SU-DHL-6 (cell line): ENCODE data around the gene TDRD10.

Source experiments
- H2AFZ ChIP-seq: fragments of 200-600 bp; sonication (generic); 2 replicates; pipeline ENCODE4 v1.6.1; 2014; ENCODE audit warnings: low read depth, mild to moderate bottlenecking, moderate library complexity, mixed read lengths, antibody characterized with exemption, low read length; ENCODE audit not compliant: severe bottlenecking
- H3F3A ChIP-seq: fragments of 200-600 bp; shearing (Covaris generic); 2 replicates; pipeline ENCODE4 v1.6.0; 2016; ENCODE audit warnings: antibody characterized with exemption, mild to moderate bottlenecking; ENCODE audit not compliant: insufficient read depth
- H3K27ac ChIP-seq: fragments of 200-600 bp; sonication (generic); 2 replicates; pipeline ENCODE4 v1.5.1; 2016; ENCODE audit warnings: low read depth, mild to moderate bottlenecking, low read length, moderate library complexity, mixed read lengths
- H3K27me3 ChIP-seq: fragments of 200-600 bp; sonication (generic), shearing (Covaris generic); 2 replicates; pipeline ENCODE4 v1.6.0; 2014; ENCODE audit warnings: mild to moderate bottlenecking, low read length
- H3K36me3 ChIP-seq: fragments of 200-600 bp; sonication (generic); 2 replicates; pipeline ENCODE4 v1.6.1; 2014; ENCODE audit warnings: mild to moderate bottlenecking, low read length, mixed read lengths
- H3K4me2 ChIP-seq: fragments of 300-600, 200-600 bp; shearing (Covaris generic), sonication (generic); 2 replicates; pipeline ENCODE4 v1.6.0; 2014; ENCODE audit warnings: low read length, low read depth, mild to moderate bottlenecking; ENCODE audit not compliant: poor library complexity, severe bottlenecking
- H3K4me3 ChIP-seq: fragments of 200-600 bp; sonication (generic); 2 replicates; pipeline ENCODE4 v1.5.1; 2014; ENCODE audit warnings: antibody characterized with exemption, low read length, mild to moderate bottlenecking, mixed read lengths; ENCODE audit not compliant: insufficient read depth, poor library complexity, severe bottlenecking
- H3K79me2 ChIP-seq: fragments of 200-600 bp; sonication (generic); 2 replicates; pipeline ENCODE4 v1.6.1; 2014; ENCODE audit warnings: mild to moderate bottlenecking, low read length, moderate library complexity; ENCODE audit not compliant: insufficient read depth
- H3K9ac ChIP-seq: fragments of 200-600 bp; sonication (generic); 2 replicates; pipeline ENCODE4 v1.7.0; 2014; ENCODE audit warnings: mild to moderate bottlenecking, low read length
- H3K9me2 ChIP-seq: fragments of 200-600 bp; sonication (generic); replicated peaks from 2 replicates; pipeline ENCODE4 v1.6.1; 2014; ENCODE audit warnings: low read length; ENCODE audit not compliant: insufficient read depth
- H3K9me3 ChIP-seq: fragments of 200-600 bp; sonication (generic); 2 replicates; pipeline ENCODE4 v1.6.1; 2014; ENCODE audit warnings: low read length, mixed read lengths; ENCODE audit not compliant: insufficient read depth
- H4K20me1 ChIP-seq: fragments of 200-600 bp; sonication (generic); 2 replicates; pipeline ENCODE4 v1.6.1; 2014; ENCODE audit warnings: low read depth, mild to moderate bottlenecking, antibody characterized with exemption, low read length, moderate library complexity, mixed read lengths
- EZH2phosphoT487 ChIP-seq: fragments of 200-600 bp; sonication (generic), shearing (Covaris generic); conservative IDR thresholded peaks from 2 replicates; pipeline ENCODE4 v1.6.1; 2018; ENCODE audit warnings: mild to moderate bottlenecking, antibody characterized with exemption, low read length, moderate library complexity, mixed read lengths
- TF ChIP-seq, protein P1 (sequence below): fragments of 200-600 bp; sonication (generic); IDR thresholded peaks from one replicate; pipeline ENCODE4 v1.5.1; 2017; ENCODE audit warnings: antibody characterized with exemption, mild to moderate bottlenecking, low read length, moderate library complexity; ENCODE audit not compliant: insufficient read depth, poor library complexity, severe bottlenecking

TDRD10 gene

DNA sequence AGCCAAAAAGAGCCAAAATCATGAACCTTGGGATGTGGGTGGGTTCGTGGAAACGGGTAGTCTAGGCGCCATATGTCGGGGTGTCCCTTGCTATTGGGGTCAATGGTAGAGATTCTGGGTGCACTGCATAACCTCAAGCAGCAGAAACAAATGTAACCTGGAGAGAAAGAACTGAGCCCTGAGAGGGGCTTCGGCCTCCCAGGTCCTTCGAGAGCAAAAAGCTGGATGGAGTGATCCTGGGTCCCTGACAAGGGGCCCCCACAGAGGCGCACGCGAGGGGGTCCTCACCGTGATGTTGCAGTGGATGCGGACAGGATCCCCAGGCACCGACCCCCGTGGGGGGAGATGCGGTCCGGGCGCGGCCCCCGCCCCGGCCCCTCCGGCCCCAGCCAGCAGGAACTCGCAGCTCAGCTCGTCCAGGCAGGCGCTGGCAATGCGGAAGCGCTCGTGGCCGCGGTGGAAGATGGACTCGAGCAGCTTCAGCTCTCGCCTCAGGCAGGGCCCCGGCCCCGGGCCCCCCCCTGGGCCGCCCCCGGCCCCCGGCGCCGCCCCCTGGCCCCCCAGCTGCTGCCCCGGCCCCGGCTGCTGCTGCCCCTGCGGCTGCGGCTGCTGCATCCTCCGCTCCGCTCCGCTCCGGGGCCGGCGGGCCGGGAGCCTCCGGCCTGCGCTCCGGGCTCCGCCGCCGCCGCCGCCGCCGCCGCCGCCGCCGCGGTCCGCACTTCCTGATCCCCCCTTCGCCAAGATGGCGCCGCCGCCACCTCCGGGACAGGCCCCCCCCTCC, 56.1 kb downstream of the TDRD10 start, which contains the start of gene UBE2Q1:
Gene UBE2Q1, minus strand, starts transcription at position 724 of the 781 bp plus-strand sequence. Its CDS starts 109 bp downstream, at position 615.
- Histone ChIP-seq H3K9me3 (no peaks in the 10 kb centered on the region), H3F3A (no peaks in the 10 kb centered on the region), H3K4me3 (peak within 1 kb of the TSS; percentile 92), H3K79me2 (peaks cover 25% of the 10 kb centered on the region), H2AFZ (peak within 1 kb of the TSS; percentile 87), H3K4me2 (peak within 1 kb of the TSS; percentile 82), H3K9me2 (no peaks in the 10 kb centered on the region), H3K27me3 (no peaks in the 10 kb centered on the region), H3K9ac (peak within 1 kb of the TSS; percentile 94), H3K27ac (peak within 1 kb of the TSS; percentile 61), H3K36me3 (peaks cover 14% of the 10 kb centered on the region), H4K20me1 (no peaks in the 10 kb centered on the region; the same call in 1 of the 2 replicates)
- TF ChIP-seq, protein P1, sequence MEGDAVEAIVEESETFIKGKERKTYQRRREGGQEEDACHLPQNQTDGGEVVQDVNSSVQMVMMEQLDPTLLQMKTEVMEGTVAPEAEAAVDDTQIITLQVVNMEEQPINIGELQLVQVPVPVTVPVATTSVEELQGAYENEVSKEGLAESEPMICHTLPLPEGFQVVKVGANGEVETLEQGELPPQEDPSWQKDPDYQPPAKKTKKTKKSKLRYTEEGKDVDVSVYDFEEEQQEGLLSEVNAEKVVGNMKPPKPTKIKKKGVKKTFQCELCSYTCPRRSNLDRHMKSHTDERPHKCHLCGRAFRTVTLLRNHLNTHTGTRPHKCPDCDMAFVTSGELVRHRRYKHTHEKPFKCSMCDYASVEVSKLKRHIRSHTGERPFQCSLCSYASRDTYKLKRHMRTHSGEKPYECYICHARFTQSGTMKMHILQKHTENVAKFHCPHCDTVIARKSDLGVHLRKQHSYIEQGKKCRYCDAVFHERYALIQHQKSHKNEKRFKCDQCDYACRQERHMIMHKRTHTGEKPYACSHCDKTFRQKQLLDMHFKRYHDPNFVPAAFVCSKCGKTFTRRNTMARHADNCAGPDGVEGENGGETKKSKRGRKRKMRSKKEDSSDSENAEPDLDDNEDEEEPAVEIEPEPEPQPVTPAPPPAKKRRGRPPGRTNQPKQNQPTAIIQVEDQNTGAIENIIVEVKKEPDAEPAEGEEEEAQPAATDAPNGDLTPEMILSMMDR, result no peak
- no peak for TF ChIP-seq EZH2phosphoT487

DNA sequence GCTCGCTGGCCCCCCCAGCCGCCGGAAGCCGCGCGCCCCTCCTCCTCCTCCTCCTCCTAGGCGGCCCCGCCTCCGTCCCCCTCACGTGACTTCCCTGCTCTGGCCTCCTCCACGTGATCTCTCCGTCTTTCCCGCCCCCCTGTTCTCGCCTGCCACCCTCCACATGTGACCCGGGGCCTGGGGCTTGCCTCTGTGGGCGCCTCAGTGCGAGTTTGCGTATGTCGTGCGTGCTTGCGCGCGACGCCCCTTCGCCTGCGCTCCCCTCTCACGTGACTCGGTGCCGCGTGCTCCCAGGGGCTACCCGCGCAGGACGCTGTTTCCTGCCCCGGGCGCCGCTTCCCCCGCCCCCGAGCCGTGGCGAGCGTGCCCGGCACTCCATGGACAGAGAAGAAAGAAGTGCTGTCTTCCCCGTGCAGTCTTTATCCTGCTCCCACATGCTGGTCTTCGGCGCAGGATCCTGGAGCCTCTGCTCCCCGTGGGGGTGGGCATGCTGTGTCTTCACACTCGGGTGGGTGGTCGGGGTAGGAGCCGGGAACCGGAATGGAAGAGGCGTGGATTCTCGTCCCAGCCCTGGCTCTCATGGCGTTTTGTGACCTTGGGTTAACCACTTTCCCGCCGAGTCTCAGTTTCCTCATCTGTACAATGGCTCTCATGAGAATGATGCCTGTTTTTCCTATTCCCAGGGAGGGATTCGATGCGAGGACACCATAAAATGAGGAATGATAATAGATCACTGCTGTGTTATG, 56.9 kb downstream of the TDRD10 start:
- H3K9ac ChIP-seq, result peak overlapping the region; percentile 75
- no peaks in the 10 kb centered on the region; the same call in 1 of the 2 replicates for H4K20me1 ChIP-seq
- TF ChIP-seq EZH2phosphoT487, result no peak
- TF ChIP-seq, protein P1, result no peak
- no peaks in the 10 kb centered on the region for H3F3A ChIP-seq
- no peaks in the 10 kb centered on the region for H3K9me3 ChIP-seq
- peak overlapping the region; percentile 87 for H2AFZ ChIP-seq
- H3K27ac ChIP-seq, result peak overlapping the region; percentile 61
- H3K27me3 ChIP-seq, result no peaks in the 10 kb centered on the region
- H3K9me2 ChIP-seq, result no peaks in the 10 kb centered on the region
- H3K79me2 ChIP-seq, result peaks cover 25% of the 10 kb centered on the region
- peak overlapping the region; percentile 75 for H3K4me2 ChIP-seq
- peaks cover 11% of the 10 kb centered on the region for H3K36me3 ChIP-seq
- H3K4me3 ChIP-seq, result peak overlapping the region; percentile 77

DNA sequence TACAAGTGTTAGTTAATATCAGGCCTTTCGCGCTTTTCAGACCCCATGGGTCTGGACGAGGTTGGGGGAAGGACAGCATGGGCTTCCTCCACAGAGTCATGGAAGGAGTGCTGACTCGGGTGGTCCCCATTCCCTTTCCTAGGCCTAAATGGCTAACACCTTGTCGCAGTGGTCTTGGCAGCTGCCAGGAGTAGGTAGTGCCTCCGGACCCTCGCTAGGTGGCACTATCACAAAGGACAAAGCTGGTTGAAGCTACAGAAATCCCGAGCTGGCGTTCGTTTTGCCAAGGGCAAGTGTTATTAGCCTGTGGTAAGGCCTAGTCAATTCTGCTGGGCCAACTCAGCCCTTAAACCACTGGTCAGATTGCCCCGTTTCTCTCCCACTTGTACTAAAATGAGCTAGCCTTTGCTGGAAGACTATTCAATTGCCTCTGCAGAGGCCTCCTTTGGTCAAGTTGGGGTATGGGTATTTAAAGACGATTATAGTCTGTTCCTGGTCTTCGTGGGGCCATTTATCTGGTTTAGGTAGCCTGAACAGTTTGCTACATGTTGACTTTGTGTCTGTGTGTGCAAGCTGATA, 57.5 kb downstream of the TDRD10 start:
- peak overlapping the region; percentile 61 for H3K27ac ChIP-seq

More for the DNA sequence above, 57.5 kb downstream of the TDRD10 start:
- Histone ChIP-seq H3K79me2 (peaks cover 25% of the 10 kb centered on the region), H3F3A (no peaks in the 10 kb centered on the region), H2AFZ (peak overlapping the region; percentile 87), H3K9me2 (no peaks in the 10 kb centered on the region), H3K27me3 (no peaks in the 10 kb centered on the region), H3K36me3 (0 out of 2 replicates have a peak, but pooled peaks cover 5% of the 10 kb centered on the region), H3K4me3 (peak overlapping the region; percentile 77), H4K20me1 (no peaks in the 10 kb centered on the region; the same call in 1 of the 2 replicates), H3K9me3 (no peaks in the 10 kb centered on the region), H3K9ac (peak overlapping the region; percentile 75), H3K4me2 (peak overlapping the region; percentile 75)
- TF ChIP-seq, protein P1, result peak; percentile 74
- TF ChIP-seq EZH2phosphoT487, result no peak
